Brain microvascular endothelial cell (primary cell): ENCODE results near the gene PDE11A.

ENCODE experiments used
- DNase-seq: peaks from one replicate; pipeline ENCODE4 v3.0.0-alpha.2; 2020
- H3K27ac ChIP-seq: fragments of 250-450 bp; sonication (Bioruptor Pico); 2 replicates; pipeline ENCODE4 v1.5.1; 2020; ENCODE audit warnings: mild to moderate bottlenecking, moderate library complexity
- H3K27me3 ChIP-seq: fragments of 250-450 bp; sonication (Bioruptor Pico); replicated peaks from 2 replicates; pipeline ENCODE4 v1.5.1; 2020; ENCODE audit warnings: mild to moderate bottlenecking
- H3K36me3 ChIP-seq: fragments of 250-450 bp; sonication (Bioruptor Pico); replicated peaks from 2 replicates; pipeline ENCODE4 v1.5.1; 2020; ENCODE audit warnings: mild to moderate bottlenecking
- H3K4me3 ChIP-seq: 2 replicates; pipeline ENCODE4 v1.5.1; 2011; ENCODE audit warnings: low read depth, mild to moderate bottlenecking, control low read depth, low read length, moderate library complexity
- CTCF ChIP-seq: IDR thresholded peaks from 2 replicates; pipeline ENCODE4 v1.5.1; 2011; ENCODE audit warnings: low read depth, mild to moderate bottlenecking, moderate library complexity, low read length, control low read depth, inconsistent platforms; ENCODE audit errors: missing control alignments
- in situ Hi-C: cut with HindIII; loops from 2 replicates; pipeline ENCODE4 v1.10.0; 2017; ENCODE audit warnings: low sequenced_read_pairs, low pct_ligation_motif_present

PDE11A gene

GRCh38 chr2:177679611-177680605, 392.7 kb downstream of the PDE11A start:
- DNase-seq = no peak
- Histone ChIP-seq H3K27me3 (peaks cover 4% of the 10 kb centered on the region), H3K4me3 (no peak overlapping the region), H3K36me3 (no peaks in the 10 kb centered on the region), H3K27ac (no peak overlapping the region)
- in situ Hi-C loops = no loop called here
- TF ChIP-seq CTCF = no peak

GRCh38 chr2:177678939-177679338, 393.6 kb downstream of the PDE11A start:
- Histone ChIP-seq H3K36me3 (no peaks in the 10 kb centered on the region), H3K27ac (no peak overlapping the region), H3K4me3 (no peak overlapping the region), H3K27me3 (peaks cover 4% of the 10 kb centered on the region)
- TF ChIP-seq CTCF = no peak
- in situ Hi-C loops = no loop called here
- no peak for DNase-seq

- peaks cover 4% of the 10 kb centered on the region for H3K27me3 ChIP-seq
- in situ Hi-C loops = no loop called here
- H3K36me3 ChIP-seq = no peaks in the 10 kb centered on the region
- no peak for DNase-seq
- TF ChIP-seq CTCF = no peak
- H3K27ac ChIP-seq = no peak overlapping the region
- H3K4me3 ChIP-seq = no peak overlapping the region
Observed at GRCh38 chr2:177676636-177677035, 395.9 kb downstream of the PDE11A start.

- Histone ChIP-seq H3K4me3 (no peak overlapping the region), H3K27ac (no peak overlapping the region), H3K36me3 (no peaks in the 10 kb centered on the region), H3K27me3 (peaks cover 4% of the 10 kb centered on the region)
- TF ChIP-seq CTCF = no peak
- no peak for DNase-seq
- in situ Hi-C loops = no loop called here
Observed at GRCh38 chr2:177675825-177676224, 396.8 kb downstream of the PDE11A start.

- no peak overlapping the region for H3K27ac ChIP-seq
- H3K4me3 ChIP-seq = no peak overlapping the region
- H3K27me3 ChIP-seq = peaks cover 4% of the 10 kb centered on the region
- no peak for DNase-seq
- in situ Hi-C loops = no loop called here
- TF ChIP-seq CTCF = no peak
- H3K36me3 ChIP-seq = no peaks in the 10 kb centered on the region
Observed at GRCh38 chr2:177675350-177675821, 397.2 kb downstream of the PDE11A start.
